NOMO-1 treated with DMSO at 0.1 percent for 48 hours (cell line): ENCODE data around the gene ADAM8.
"Not testable (repeated sequence)": the region's sequence is repeated elsewhere in the genome, so short reads cannot be mapped to it uniquely, and the experiment has no call there.

Experiments used
- DNase-seq: peaks from one replicate; lab custom pipeline; 2025; ENCODE audit not compliant: unreplicated experiment; lab: John Stamatoyannopoulos, UW

ADAM8 gene

GRCh38 chr10:133276435-133277201 lies at the start of gene ADAM8:
Gene ADAM8 (minus strand): TSS chr10:133276868. CDS start chr10:133276817, 51 bp downstream.
- peak; percentile 16 for DNase-seq

GRCh38 chr10:133326223-133326551 lies 49.5 kb upstream of the ADAM8 start:
- no peak for DNase-seq

DNA sequence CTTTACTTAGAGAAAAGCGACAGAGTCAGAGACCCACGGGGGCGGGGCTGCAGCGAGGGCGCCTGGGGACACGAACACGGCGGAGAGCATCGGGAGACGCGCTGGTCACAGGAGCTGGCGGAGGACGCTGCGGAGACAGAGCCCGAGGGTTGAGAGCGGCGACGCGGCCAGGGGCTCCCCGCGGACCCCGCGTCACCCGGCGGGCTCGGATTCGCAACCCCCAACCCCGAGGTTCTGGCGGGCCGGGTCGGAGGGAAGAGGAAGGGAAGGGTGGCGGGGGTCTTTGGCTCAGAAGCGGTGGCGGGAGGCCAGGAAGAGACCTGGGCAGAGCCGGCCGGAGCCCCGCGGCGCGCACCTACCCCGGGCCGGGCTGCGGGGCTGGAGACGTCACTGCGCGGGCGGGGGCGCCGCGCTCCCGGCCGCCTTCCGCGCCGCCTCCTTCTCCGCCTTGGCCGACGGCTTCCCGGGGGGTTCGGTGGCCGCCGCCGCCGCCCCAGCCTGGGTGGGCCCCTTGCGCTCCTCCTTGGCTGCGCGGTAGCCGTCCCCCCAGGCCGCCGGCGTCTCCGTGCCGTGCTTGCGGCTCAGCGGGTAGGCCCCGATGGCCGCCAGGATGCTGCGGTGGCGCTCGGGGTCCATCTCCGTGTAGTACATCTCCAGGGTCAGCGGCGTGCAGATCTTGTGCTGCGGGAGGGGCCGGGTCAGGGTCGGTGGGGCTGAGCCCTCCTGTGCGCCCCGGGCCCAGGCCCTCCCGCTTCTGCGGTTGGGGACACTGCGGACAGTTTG lies 49.0 kb upstream of the ADAM8 start:
- DNase-seq, result no peak

GRCh38 chr10:133324857-133325260 lies 48.2 kb upstream of the ADAM8 start:
- DNase-seq, result no peak

DNA sequence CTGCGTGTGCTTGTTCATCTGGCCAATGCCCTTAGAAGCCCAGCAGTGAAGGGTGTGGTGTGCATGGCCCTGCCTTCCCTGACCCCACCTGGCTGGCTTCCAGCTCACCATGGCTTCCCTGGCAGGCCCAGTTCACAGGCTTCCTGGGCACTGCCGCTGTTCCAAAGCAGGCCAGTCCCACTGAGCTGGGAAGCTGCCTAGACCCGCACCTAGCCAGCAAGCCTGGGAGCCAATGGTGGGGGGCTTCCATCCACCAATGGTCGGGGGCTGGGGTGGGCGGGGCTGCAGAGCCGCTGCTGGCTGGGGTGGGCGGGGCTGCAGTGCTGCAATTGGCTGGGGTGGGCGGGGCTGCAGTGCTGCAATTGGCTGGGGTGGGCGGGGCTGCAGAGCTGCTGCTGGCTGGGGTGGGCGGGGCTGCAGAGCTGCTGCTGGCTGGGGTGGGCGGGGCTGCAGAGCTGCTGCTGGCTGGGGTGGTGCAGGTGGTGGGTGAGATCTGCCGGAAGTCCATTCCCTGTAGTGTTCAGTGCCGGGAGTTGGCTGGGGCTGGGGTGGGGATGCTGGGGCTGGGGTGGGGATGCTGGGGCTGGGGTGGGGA lies 47.6 kb upstream of the ADAM8 start:
- no peak for DNase-seq

GRCh38 chr10:133322064-133322709 lies 45.5 kb upstream of the ADAM8 start:
- DNase-seq, result not testable (repeated sequence)

GRCh38 chr10:133320852-133321422 lies 44.3 kb upstream of the ADAM8 start:
- DNase-seq, result not testable (repeated sequence)

GRCh38 chr10:133318494-133319127 lies 41.9 kb upstream of the ADAM8 start:
- DNase-seq, result peak; percentile 57

- no peak for DNase-seq
These were observed 40.1 kb upstream of the ADAM8 start for GRCh38 chr10:133316732-133317131.

GRCh38 chr10:133316266-133316665 lies 39.6 kb upstream of the ADAM8 start:
- no peak for DNase-seq

- DNase-seq, result no peak
These were observed 39.2 kb upstream of the ADAM8 start for GRCh38 chr10:133315847-133316246.

GRCh38 chr10:133314911-133315310 lies 38.2 kb upstream of the ADAM8 start:
- no peak for DNase-seq

DNA sequence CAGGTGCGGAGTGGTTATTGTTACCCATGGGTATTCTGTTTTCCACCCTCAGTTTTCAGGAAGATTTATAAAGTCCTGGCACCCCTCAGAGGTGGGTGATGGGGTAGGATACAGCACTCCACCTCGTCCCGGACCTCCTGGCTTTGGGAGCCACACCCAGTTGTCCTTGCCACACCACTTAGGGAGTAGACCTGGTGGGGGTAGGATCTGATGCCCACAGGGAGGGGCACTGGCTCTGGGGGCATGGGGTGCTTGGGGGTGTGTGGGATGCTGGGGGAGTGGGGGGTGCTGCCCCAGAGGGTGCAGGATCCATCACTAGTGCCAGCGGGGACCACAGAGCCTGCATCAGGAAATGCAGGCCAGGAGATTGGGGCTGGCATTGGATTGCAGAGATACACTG lies 36.5 kb upstream of the ADAM8 start:
- no peak for DNase-seq

- DNase-seq, result no peak
These were observed 36.1 kb upstream of the ADAM8 start for GRCh38 chr10:133312769-133313145.

GRCh38 chr10:133312016-133312768 lies 35.5 kb upstream of the ADAM8 start:
- DNase-seq, result no peak

DNA sequence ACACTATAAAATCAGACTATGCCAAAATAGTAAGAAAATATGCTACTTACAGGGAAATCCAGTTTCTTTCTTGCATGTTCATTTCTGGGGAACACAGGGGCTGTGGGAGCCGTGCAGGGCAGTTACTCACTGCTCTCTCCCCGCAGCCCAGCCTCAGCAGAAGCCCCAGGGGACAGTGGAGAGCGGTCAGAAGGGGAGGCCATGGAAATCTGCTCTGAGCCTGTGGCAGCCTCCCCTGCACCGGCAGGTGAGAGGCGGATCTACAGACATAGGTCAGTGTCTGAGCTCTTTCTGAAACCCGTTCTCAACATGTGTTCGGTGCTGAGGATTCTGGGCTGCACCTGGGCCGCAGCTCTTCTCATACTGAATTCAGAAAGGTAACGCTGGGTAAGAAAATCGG lies 34.9 kb upstream of the ADAM8 start:
- DNase-seq, result no peak

GRCh38 chr10:133310789-133311188 lies 34.1 kb upstream of the ADAM8 start:
- DNase-seq, result no peak

DNA sequence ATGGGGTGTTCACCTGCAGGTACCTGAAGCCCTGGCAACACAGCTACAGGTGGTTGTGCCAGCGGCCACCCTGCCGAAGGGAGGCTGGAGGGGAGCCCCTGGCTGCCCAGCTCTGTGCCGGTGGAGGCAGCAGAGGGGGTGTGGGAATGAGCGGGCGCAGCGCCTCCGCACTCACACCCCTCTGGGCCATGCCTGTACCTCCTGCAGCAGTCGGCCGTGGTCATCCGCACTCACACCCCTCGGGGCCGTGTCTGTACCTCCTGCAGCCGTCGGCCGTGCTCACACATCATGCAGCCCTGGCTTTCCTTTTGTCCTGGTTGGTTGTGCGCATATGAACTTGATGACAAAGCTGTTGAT lies 33.7 kb upstream of the ADAM8 start:
- no peak for DNase-seq

DNA sequence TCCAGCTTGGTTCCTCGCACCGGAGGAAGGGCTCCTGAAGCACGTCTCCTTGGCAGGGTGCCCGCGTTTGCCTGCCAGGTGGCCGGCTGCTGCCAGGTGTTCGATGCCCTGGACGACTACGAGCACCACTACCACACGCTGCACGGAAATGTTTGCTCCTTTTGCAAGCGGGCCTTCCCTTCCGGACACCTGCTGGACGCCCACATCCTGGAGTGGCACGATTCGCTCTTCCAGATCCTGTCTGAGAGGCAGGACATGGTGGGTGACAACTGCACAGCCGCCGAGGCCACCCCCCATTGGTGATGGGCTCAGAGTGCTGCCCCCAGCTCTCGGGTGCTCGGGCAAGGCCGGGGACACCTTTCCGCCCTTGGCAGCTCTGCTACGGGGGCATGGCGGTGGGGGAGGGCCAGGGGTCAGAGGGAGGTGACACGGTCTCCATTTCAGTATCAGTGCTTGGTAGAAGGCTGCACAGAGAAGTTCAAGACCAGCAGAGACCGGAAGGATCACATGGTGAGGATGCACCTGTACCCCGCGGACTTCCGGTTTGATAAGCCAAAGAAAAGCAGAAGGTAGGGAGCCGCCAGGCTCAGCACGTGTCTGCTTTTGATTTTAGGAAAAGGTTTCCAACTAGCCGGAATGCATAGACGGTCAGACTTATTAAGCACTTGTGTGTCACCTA lies 33.2 kb upstream of the ADAM8 start:
- no peak for DNase-seq
